ENCODE measurements around the gene MRAS. TPM values are rescaled to one million over a fixed set of nuclear protein-coding genes. Genes with fewer than 3 reads are reported as not detected.

MRAS gene
- total RNA-seq = 100 to 1,000 TPM; 174 to 288 TPM

GRCh38 chr3:138347960-138348753 is at the start of gene MRAS:
Gene MRAS (plus strand): TSS chr3:138348579. CDS start chr3:138372884, 24,305 bp downstream.
- Histone ChIP-seq H3K27me3 (no peaks in the 10 kb centered on the region), H3K4me1 (peaks cover 0 to 45% of the 10 kb centered on the region in 2 donors), H3K36me3 (no peaks in the 10 kb centered on the region), H3K9me3 (no peaks in the 10 kb centered on the region), H3K4me3 (peak within 1 kb of the TSS; percentile 88 to 94), H3K27ac (peak within 1 kb of the TSS; percentile 94 to 97)
- peak; percentile 87 for DNase-seq (ENCODE audit: low spot score)
- TF ChIP-seq CTCF (IDR thresholded peaks at IDR 0.05) = peak; percentile 45 to 56

GRCh38 chr3:138300647-138301046 is 47.7 kb upstream of the MRAS start:
- H3K4me3 ChIP-seq = no peak overlapping the region
- H3K4me1 ChIP-seq = no peaks in the 10 kb centered on the region
- H3K27ac ChIP-seq = no peak overlapping the region
- no peaks in the 10 kb centered on the region for H3K27me3 ChIP-seq
- TF ChIP-seq CTCF (IDR thresholded peaks at IDR 0.05) = no peak
- DNase-seq (ENCODE audit: low spot score) = no peak
- no peaks in the 10 kb centered on the region for H3K9me3 ChIP-seq
- peaks cover 21% of the 10 kb centered on the region for H3K36me3 ChIP-seq

GRCh38 chr3:138303474-138303873 is 44.9 kb upstream of the MRAS start:
- Histone ChIP-seq H3K27ac (no peak overlapping the region), H3K9me3 (peaks cover 0 to 3% of the 10 kb centered on the region in 2 donors)
- DNase-seq (ENCODE audit: low spot score) = no peak

GRCh38 chr3:138307899-138308298 is 40.5 kb upstream of the MRAS start:
- no peak overlapping the region for H3K4me3 ChIP-seq
- TF ChIP-seq CTCF (IDR thresholded peaks at IDR 0.05) = no peak
- H3K27ac ChIP-seq = no peak overlapping the region
- H3K4me1 ChIP-seq = no peaks in the 10 kb centered on the region
- H3K9me3 ChIP-seq = peaks cover 0 to 18% of the 10 kb centered on the region in 2 donors
- H3K27me3 ChIP-seq = no peaks in the 10 kb centered on the region
- no peaks in the 10 kb centered on the region for H3K36me3 ChIP-seq
- no peak for DNase-seq (ENCODE audit: low spot score)

More at GRCh38 chr3:138303474-138303873, 44.9 kb upstream of the MRAS start:
- TF ChIP-seq CTCF (IDR thresholded peaks at IDR 0.05) = no peak
- Histone ChIP-seq H3K36me3 (no peaks in the 10 kb centered on the region), H3K4me3 (no peak overlapping the region), H3K4me1 (no peaks in the 10 kb centered on the region), H3K27me3 (no peaks in the 10 kb centered on the region)

GRCh38 chr3:138308783-138309182 is 39.6 kb upstream of the MRAS start:
- DNase-seq (ENCODE audit: low spot score) = no peak
- Histone ChIP-seq H3K27me3 (no peaks in the 10 kb centered on the region), H3K27ac (no peak overlapping the region), H3K36me3 (no peaks in the 10 kb centered on the region), H3K4me1 (no peaks in the 10 kb centered on the region), H3K9me3 (peaks cover 0 to 18% of the 10 kb centered on the region in 2 donors), H3K4me3 (no peak overlapping the region)
- no peak for TF ChIP-seq CTCF (IDR thresholded peaks at IDR 0.05)
